BLaER1 treated with 17β-estradiol and CSF1 and Interleukin-3, amounts not matched to agents 10 nM and 100 nM (cell line): ENCODE data around the gene TCF4.

ENCODE experiments used
- H3K27ac ChIP-seq, 11 experiments: shearing (Covaris generic); formaldehyde crosslinking; 2 replicates each; pipeline ENCODE4 v1.8.1; 2022
- H3K27me3 ChIP-seq, 11 experiments: shearing (Covaris generic); formaldehyde crosslinking; 2 replicates each; pipeline ENCODE4 v1.8.1; 2022
- H3K36me3 ChIP-seq, 11 experiments: shearing (Covaris generic); formaldehyde crosslinking; 2 replicates each; pipeline ENCODE4 v1.8.1; 2022
- H3K4me1 ChIP-seq, 10 experiments: shearing (Covaris generic); formaldehyde crosslinking; 2 replicates each; pipeline ENCODE4 v1.8.1; 2022
- H3K4me2 ChIP-seq, 11 experiments: shearing (Covaris generic); formaldehyde crosslinking; 2 replicates each; pipeline ENCODE4 v1.8.1; 2022
- H3K4me3 ChIP-seq, 10 experiments: shearing (Covaris generic); formaldehyde crosslinking; 2 replicates each; pipeline ENCODE4 v1.8.1; 2022
- H3K9ac ChIP-seq, 11 experiments: shearing (Covaris generic); formaldehyde crosslinking; 2 replicates each; pipeline ENCODE4 v1.8.1; 2022
- H3K9me3 ChIP-seq, 11 experiments: shearing (Covaris generic); formaldehyde crosslinking; replicated peaks in 1 of 11; 2 replicates each; pipeline ENCODE4 v1.8.1; 2022
- H4K20me1 ChIP-seq, 11 experiments: shearing (Covaris generic); formaldehyde crosslinking; 2 replicates each; pipeline ENCODE4 v1.8.1; 2022
- Cebpa-rat ChIP-seq, 11 experiments: shearing (Covaris generic); IDR thresholded peaks; 2 replicates each; pipeline ENCODE4 v1.8.1; 2022

The TCF4 gene

DNA sequence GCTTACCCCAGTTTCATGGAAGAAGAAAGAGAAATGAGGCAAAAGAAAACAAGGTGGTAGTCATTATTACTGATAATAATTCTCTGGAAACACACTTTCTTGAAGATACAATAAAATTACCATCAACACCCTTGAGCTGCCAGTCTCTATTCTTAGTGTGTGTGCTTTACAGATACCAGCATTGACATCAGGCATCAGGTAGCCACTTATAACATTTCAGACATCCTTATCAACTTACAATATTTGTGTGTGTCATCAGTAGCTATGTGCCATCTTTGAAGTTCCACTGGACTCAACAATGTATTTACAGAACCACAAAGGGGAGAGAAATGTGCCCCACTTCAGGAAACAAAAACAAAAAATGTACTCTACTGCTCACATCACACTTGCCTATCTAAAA, 62.1 kb downstream of the TCF4 start:
- no peak overlapping the region for H3K27ac ChIP-seq
- TF ChIP-seq Cebpa-rat (IDR thresholded peaks at IDR 0.05), result no peak
- no peak overlapping the region for H3K4me2 ChIP-seq
- no peak overlapping the region for H3K9ac ChIP-seq
- H3K9me3 ChIP-seq, result peaks cover 0 to 12% (median 6%) of the 10 kb centered on the region in 11 experiments; a peak in 7 of 22 replicates
- no peak overlapping the region for H3K4me3 ChIP-seq
- H4K20me1 ChIP-seq, result peaks cover 0 to 67% (median 2%) of the 10 kb centered on the region in 11 experiments; a peak in 6 of 22 replicates
- peaks cover 7 to 24% (median 11%) of the 10 kb centered on the region in 10 experiments; a peak in 13 of 20 replicates for H3K4me1 ChIP-seq
- H3K27me3 ChIP-seq, result no peaks in the 10 kb centered on the region
- peaks cover 0 to 80% (median 49%) of the 10 kb centered on the region in 11 experiments; a peak in 18 of 22 replicates for H3K36me3 ChIP-seq

DNA sequence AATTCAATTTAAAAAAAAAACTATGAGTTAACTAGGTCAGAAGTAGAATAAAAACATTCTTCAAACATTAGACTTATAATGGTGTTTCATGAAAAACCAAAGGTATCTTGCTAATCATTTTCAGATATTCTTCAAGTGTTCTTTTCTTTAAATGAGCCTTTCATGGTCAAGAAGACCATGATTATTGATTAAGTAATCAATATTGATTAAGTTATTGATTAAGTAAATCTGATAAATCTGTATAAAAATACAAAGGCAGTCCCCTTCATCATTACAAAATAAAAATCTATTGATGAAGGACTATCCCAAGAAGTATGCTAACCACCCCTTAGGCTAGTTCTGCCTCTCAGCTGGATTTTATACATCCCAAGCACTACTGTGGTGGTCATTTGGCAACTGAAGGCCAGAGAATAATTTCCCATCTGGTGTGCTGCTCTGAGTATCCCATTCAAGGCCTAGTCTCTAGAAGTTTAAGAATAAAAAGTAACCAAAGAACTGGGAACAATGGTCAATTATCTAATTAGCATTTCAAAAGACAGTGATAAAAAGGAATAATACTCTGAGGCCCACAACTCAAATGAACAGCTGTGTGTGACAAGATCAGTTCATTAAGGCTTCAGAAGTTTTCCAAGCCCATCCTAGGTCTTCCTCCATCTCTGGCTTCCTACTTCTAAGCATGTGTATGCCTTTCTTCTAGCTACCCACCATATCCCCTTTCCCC, 63.5 kb downstream of the TCF4 start:
- Histone ChIP-seq H3K9me3 (peaks cover 0 to 14% (median 6%) of the 10 kb centered on the region in 11 experiments; a peak in 8 of 22 replicates), H4K20me1 (peaks cover 0 to 60% (median 0%) of the 10 kb centered on the region in 11 experiments; a peak in 6 of 22 replicates), H3K4me1 (peaks cover 4 to 24% (median 11%) of the 10 kb centered on the region in 10 experiments; a peak in 16 of 20 replicates), H3K36me3 (peaks cover 0 to 78% (median 41%) of the 10 kb centered on the region in 11 experiments; a peak in 18 of 22 replicates), H3K27ac (no peak overlapping the region), H3K27me3 (no peaks in the 10 kb centered on the region), H3K9ac (no peak overlapping the region), H3K4me3 (no peak overlapping the region), H3K4me2 (no peak overlapping the region)
- TF ChIP-seq Cebpa-rat (IDR thresholded peaks at IDR 0.05), result no peak

DNA sequence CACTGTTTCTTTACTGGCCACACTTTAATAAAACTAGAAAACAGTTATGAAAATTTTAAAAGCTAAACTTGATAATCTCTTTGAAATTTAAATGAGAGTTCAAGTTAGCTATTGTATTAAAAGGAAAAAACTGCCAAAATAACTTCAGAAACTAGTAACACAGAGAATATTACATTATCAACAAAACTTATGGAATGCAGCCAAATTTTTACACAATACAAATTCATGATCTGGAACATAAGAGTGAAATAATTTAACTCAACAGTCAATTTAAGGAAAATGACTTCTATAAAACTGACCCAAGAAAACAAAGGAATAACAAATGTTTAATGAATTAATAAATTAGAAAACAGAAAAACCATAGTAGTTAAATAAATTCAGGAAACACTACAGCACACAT, 65.0 kb downstream of the TCF4 start:
- Histone ChIP-seq H3K27me3 (no peaks in the 10 kb centered on the region), H3K4me1 (peaks cover 4 to 25% (median 13%) of the 10 kb centered on the region in 10 experiments; a peak in 18 of 20 replicates), H3K4me2 (no peak overlapping the region), H3K4me3 (no peak overlapping the region), H3K9ac (no peak overlapping the region), H3K27ac (no peak overlapping the region), H4K20me1 (peaks cover 0 to 48% (median 0%) of the 10 kb centered on the region in 11 experiments; a peak in 6 of 22 replicates), H3K36me3 (peaks cover 0 to 78% (median 47%) of the 10 kb centered on the region in 11 experiments; a peak in 18 of 22 replicates), H3K9me3 (peaks cover 0 to 24% (median 13%) of the 10 kb centered on the region in 11 experiments; a peak in 12 of 22 replicates)
- no peak for TF ChIP-seq Cebpa-rat (IDR thresholded peaks at IDR 0.05)

DNA sequence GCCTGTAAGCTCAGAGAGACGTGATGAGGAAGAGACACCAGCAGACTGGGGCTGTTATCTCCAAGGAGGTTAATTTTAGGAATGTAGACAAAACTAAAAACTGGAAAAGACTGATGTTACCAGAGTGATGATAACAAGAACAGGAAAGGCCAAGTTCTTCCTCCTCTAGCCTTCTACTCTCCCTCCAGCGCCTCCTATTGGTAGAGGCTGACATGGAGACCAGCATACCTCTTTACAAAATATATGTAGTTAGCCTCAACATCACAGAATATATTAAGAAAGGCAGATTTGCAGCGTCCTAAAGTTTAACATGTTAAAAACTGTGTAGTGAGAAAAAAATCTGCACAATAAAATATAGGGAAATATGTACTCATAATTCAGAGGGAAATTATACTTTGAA, 66.0 kb downstream of the TCF4 start:
- H3K36me3 ChIP-seq, result peaks cover 3 to 75% (median 43%) of the 10 kb centered on the region in 11 experiments; a peak in 19 of 22 replicates
- peak overlapping the region in 1 of 11 experiments; percentile 7; a peak in 1 of 22 replicates for H3K4me2 ChIP-seq
- H3K27ac ChIP-seq, result peak overlapping the region in 3 of 11 experiments; percentile 1 to 18 (median 9); a peak in 2 of 22 replicates
- H3K27me3 ChIP-seq, result no peaks in the 10 kb centered on the region
- H3K9ac ChIP-seq, result no peak overlapping the region
- peaks cover 0 to 40% (median 0%) of the 10 kb centered on the region in 11 experiments; a peak in 5 of 22 replicates for H4K20me1 ChIP-seq
- peaks cover 6 to 25% (median 14%) of the 10 kb centered on the region in 11 experiments; a peak in 17 of 22 replicates for H3K9me3 ChIP-seq
- H3K4me1 ChIP-seq, result peaks cover 4 to 27% (median 16%) of the 10 kb centered on the region in 10 experiments
- TF ChIP-seq Cebpa-rat (IDR thresholded peaks at IDR 0.05), result no peak
- no peak overlapping the region for H3K4me3 ChIP-seq

DNA sequence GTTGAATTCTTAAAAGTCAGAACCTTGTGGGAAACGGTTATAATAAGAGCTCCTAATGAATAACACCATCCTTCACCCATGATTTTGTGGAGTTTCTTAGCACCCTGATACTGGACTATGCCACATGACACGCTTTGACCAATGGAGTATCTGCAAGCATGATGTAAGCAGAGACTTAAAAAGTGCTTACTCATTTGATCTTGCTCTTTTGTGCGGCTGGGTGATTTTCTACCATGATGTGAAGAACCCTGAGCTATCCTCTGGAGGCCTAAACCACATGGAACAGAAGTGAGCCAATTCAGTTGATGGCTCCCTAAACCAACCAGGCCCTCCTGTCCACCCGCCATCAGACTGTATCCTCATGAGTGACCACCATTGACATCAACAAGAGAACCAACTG, 70.9 kb downstream of the TCF4 start:
- H3K27ac ChIP-seq, result peak overlapping the region; percentile 21 to 99 (median 95); a peak in 20 of 22 replicates
- peaks cover 0 to 18% (median 0%) of the 10 kb centered on the region in 11 experiments; a peak in 2 of 22 replicates for H4K20me1 ChIP-seq
- peaks cover 8 to 36% (median 10%) of the 10 kb centered on the region in 11 experiments; a peak in 16 of 22 replicates for H3K9me3 ChIP-seq
- H3K36me3 ChIP-seq, result peaks cover 4 to 68% (median 37%) of the 10 kb centered on the region in 11 experiments; a peak in 16 of 22 replicates
- H3K4me2 ChIP-seq, result peak overlapping the region; percentile 57 to 79 (median 69)
- H3K9ac ChIP-seq, result peak overlapping the region in 8 of 11 experiments; percentile 43 to 78 (median 62); a peak in 15 of 22 replicates
- peaks cover 38 to 76% (median 60%) of the 10 kb centered on the region in 10 experiments for H3K4me1 ChIP-seq
- H3K4me3 ChIP-seq, result peak overlapping the region in 5 of 10 experiments; percentile 5 to 44 (median 21); a peak in 6 of 20 replicates
- TF ChIP-seq Cebpa-rat (IDR thresholded peaks at IDR 0.05), result no peak
- no peaks in the 10 kb centered on the region for H3K27me3 ChIP-seq

DNA sequence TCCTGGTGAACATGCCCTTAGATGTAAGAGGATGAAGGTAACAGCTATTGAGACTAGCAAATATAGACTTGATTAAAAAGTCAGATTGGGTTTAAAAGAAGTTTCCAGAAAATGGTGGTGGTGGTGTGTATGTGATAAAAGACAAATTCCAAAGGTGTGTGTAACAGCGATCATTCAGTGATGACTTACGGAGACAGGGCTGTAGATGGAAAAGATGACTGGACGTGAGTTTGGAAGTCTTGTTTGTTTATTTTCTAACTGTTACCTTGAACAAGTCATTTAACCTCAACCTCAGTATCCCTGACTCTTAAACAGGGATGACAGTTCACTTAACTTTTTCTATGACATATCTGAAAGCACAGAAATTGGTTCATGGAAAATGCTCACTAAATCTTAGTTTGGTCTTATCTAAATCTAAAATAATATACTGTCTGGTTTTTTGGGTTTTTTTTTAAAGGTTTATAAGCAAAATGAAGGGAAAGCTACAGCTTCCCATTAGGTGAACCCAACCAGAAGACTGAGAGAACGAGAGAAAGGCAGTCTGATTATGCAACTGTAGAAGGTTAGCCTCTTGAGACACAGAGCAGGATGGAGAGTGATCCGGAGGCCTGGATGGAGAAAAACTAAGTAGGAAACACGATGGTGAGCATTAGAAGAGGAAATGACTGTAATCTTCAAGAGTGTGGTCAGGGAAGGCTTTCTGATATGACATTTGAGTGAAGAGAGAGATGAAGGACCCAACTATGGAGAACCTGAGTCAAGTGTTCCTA, 71.9 kb downstream of the TCF4 start:
- H3K9ac ChIP-seq, result peak overlapping the region in 8 of 11 experiments; percentile 43 to 78 (median 62); a peak in 15 of 22 replicates
- H4K20me1 ChIP-seq, result peaks cover 0 to 9% (median 0%) of the 10 kb centered on the region in 11 experiments; a peak in 2 of 22 replicates
- peak in 9 of 11 experiments; percentile 27 to 76 (median 43); a peak in 8 of 22 replicates for TF ChIP-seq Cebpa-rat (IDR thresholded peaks at IDR 0.05)

DNA sequence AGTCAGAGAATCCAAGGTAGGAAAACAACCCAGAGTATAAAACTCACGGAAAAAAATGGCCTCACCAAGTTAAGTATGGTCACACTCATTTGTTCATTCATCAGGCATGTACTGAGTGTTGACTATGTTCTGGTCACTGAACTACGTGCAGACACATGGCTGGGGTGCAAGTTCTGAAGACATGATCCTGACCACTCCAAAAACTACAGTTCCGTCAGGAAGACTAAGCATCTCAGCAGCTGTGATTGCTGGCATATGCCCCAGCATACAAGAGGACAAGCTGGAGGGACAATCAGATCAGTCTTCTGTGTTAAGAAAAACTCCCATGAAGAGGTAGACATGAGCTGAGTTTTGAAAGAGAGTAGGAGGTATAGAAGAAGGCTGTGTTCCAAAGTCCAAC, 72.8 kb downstream of the TCF4 start:
- Histone ChIP-seq H4K20me1 (peaks cover 0 to 1% (median 0%) of the 10 kb centered on the region in 11 experiments; a peak in 1 of 22 replicates), H3K4me3 (no peak overlapping the region), H3K4me1 (peaks cover 47 to 92% (median 69%) of the 10 kb centered on the region in 10 experiments), H3K36me3 (peaks cover 4 to 50% (median 29%) of the 10 kb centered on the region in 11 experiments; a peak in 15 of 22 replicates), H3K4me2 (peak overlapping the region in 10 of 11 experiments; percentile 2 to 79 (median 71); a peak in 18 of 22 replicates), H3K27ac (peak overlapping the region in 10 of 11 experiments; percentile 24 to 99 (median 96); a peak in 19 of 22 replicates), H3K9me3 (peaks cover 8 to 36% (median 10%) of the 10 kb centered on the region in 11 experiments; a peak in 16 of 22 replicates), H3K27me3 (no peaks in the 10 kb centered on the region), H3K9ac (peak overlapping the region in 6 of 11 experiments; percentile 20 to 63 (median 43); a peak in 8 of 22 replicates)
- no peak for TF ChIP-seq Cebpa-rat (IDR thresholded peaks at IDR 0.05)

More for the DNA sequence above, 71.9 kb downstream of the TCF4 start:
- H3K9me3 ChIP-seq, result peaks cover 8 to 36% (median 10%) of the 10 kb centered on the region in 11 experiments; a peak in 16 of 22 replicates
- peak overlapping the region in 3 of 10 experiments; percentile 2 to 37 (median 20); a peak in 3 of 20 replicates for H3K4me3 ChIP-seq
- H3K4me2 ChIP-seq, result peak overlapping the region; percentile 57 to 79 (median 69)
- H3K4me1 ChIP-seq, result peaks cover 47 to 86% (median 69%) of the 10 kb centered on the region in 10 experiments
- no peaks in the 10 kb centered on the region for H3K27me3 ChIP-seq
- peaks cover 4 to 59% (median 29%) of the 10 kb centered on the region in 11 experiments; a peak in 16 of 22 replicates for H3K36me3 ChIP-seq
- H3K27ac ChIP-seq, result peak overlapping the region; percentile 21 to 99 (median 95); a peak in 20 of 22 replicates

DNA sequence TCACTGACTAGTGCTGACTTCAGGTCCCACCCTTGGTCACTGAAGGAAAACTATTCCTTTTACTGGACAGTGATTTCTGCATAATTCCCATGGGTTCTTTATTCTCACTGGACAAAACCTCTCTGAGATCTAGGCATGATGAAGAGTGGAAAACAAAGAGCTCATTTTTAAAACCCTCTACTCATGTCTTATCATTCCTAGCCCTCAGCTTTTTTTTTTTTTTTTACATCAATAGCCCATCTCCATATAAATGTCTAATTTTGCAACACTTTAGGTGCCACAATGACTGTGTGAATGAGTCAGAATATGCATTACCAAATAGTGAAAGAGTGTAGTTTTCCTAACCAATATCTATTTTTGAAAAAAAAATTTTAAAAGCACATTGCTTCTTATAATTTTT, 74.8 kb downstream of the TCF4 start:
- H3K4me2 ChIP-seq, result peak overlapping the region; percentile 40 to 94 (median 68)
- H3K27ac ChIP-seq, result peak overlapping the region; percentile 16 to 99 (median 96); a peak in 21 of 22 replicates
- H3K36me3 ChIP-seq, result peaks cover 4 to 32% (median 16%) of the 10 kb centered on the region in 11 experiments; a peak in 14 of 22 replicates
- no peak for TF ChIP-seq Cebpa-rat (IDR thresholded peaks at IDR 0.05)
- H3K27me3 ChIP-seq, result no peaks in the 10 kb centered on the region
- no peaks in the 10 kb centered on the region for H4K20me1 ChIP-seq
- peak overlapping the region in 9 of 11 experiments; percentile 41 to 75 (median 63); a peak in 18 of 22 replicates for H3K9ac ChIP-seq
- peaks cover 3 to 22% (median 10%) of the 10 kb centered on the region in 11 experiments; a peak in 15 of 22 replicates for H3K9me3 ChIP-seq
- peaks cover 63 to 98% (median 82%) of the 10 kb centered on the region in 10 experiments for H3K4me1 ChIP-seq
- no peak overlapping the region; a peak in 2 of 20 replicates for H3K4me3 ChIP-seq
